Measurements from ENCODE around the gene AP5Z1.
A peak's percentile ranks its signal among the peaks of the same experiment; 100 is the strongest.

AP5Z1 gene, protein sequence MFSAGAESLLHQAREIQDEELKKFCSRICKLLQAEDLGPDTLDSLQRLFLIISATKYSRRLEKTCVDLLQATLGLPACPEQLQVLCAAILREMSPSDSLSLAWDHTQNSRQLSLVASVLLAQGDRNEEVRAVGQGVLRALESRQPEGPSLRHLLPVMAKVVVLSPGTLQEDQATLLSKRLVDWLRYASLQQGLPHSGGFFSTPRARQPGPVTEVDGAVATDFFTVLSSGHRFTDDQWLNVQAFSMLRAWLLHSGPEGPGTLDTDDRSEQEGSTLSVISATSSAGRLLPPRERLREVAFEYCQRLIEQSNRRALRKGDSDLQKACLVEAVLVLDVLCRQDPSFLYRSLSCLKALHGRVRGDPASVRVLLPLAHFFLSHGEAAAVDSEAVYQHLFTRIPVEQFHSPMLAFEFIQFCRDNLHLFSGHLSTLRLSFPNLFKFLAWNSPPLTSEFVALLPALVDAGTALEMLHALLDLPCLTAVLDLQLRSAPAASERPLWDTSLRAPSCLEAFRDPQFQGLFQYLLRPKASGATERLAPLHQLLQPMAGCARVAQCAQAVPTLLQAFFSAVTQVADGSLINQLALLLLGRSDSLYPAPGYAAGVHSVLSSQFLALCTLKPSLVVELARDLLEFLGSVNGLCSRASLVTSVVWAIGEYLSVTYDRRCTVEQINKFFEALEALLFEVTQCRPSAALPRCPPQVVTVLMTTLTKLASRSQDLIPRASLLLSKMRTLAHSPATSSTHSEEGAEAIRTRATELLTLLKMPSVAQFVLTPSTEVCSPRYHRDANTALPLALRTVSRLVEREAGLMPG

DNA sequence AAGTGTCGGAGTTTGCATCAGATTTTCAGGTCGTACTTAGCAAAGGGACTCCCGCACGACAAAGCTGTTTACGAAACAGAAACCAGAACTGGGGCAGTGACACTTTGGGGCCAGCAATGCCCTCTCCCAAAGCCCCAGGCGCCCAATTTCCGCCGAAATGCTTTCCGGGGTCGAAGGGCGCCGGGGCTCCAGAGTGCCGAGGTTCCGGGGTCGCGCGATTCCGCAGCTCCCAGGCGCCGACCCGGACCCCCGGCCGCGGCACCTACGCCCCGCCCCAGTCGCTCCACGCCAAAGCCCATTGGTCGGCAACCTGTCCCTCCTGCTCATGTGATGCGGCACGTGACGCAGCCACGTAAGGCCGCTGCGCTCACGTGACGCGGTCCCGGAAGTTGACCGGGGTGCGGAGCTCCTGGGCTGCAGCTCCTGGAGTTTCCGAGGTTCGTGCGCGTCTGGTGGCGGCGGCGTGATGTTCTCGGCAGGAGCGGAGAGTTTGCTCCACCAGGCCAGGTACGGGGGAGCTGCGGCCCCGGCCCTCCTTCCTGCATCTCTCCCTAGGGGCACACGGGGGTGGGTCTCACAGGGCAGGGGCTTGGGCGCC, at the start of gene AP5Z1:
Gene AP5Z1 (plus strand): TSS at position 374 of the 598 bp plus-strand sequence. CDS start 93 bp downstream, at position 467.
- peak; percentile 96 for DNase-seq (ENCODE audit: low read depth)

DNA sequence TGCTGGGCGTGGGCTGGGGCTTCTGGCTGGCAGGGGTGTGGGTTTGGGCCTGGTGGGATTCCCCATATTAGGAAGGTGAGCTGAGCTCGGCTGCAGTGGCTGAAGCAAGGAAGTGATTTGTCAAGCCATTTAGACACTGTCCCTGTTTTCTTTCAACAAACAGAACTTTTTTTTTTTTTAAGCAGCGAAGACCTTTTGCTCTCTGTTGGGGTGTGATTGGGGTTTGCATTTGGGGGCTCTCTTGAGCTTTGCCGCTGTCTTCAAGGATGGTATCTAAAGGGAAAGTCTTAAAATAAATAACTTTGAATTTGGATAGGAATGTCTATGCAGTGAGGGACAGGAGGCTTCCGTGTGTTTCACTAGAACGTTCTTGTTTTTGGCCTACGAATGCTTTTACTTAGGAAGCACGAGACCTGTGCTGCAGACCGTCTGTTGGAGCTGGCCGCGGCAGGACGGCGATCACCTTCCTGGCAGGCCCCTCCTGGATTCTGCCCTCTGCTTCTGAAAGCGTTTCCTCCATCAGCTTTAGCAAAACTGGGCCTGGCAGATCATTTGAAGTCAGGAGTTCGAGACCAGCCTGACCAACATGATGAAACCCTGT, 49.5 kb upstream of the AP5Z1 start:
- DNase-seq (ENCODE audit: low read depth) = no peak

DNA sequence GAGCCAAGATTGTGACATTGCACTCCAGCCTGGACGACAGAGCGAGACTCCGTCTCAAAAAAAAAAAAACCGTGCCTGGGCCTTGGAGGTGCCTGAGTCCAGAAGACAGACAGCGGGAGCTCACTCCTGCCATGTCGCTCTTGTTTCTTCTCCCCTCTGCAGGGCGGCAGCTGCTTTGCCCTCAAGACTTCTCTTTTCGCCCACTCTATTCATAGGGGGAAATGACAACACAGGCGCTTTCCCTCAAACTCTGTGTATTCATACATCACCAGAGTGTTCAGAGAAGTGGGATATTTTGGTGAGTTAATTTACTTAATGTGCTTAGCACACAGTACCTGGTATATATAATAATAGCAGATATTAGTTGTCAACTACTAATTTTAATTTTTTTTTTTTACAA, 48.9 kb upstream of the AP5Z1 start:
- DNase-seq (ENCODE audit: low read depth) = no peak

DNA sequence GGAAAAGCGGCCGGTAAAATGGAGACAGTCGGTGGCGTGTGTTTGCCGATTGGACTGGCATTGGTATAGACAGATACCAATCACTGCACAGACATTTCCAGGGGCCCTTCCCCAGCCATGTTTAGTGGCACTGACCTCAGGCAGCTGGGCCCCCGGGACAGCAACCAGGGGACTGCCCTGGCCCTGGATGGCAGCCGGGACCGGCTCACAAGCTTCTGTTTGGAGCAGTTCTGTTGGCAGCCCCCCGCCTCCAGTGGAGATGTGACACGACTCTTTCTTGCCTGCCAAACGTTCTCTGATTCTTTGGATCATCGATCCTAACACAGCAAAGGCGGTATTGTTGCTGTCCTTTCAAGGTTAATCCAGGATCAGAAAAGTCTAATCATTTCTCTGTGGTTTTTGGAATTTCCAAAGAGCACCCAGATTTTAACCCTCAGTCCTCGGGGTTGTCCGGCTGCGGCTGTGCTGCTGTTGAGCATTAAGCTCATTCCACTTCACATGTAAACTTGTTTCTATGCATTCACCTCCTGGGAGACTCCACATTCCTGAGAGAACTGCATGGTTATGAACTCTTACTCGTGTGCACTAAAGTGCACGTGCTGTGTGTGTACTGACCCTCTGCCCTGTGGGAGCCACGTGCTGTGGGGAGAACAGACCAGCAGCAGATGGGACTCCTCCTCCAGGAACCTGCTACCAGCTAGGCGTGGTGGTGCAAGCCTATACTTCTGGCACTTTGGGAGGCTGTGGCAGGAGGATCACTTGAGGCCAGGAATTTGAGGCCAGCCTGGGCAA, 47.3 kb upstream of the AP5Z1 start:
- no peak for DNase-seq (ENCODE audit: low read depth)

DNA sequence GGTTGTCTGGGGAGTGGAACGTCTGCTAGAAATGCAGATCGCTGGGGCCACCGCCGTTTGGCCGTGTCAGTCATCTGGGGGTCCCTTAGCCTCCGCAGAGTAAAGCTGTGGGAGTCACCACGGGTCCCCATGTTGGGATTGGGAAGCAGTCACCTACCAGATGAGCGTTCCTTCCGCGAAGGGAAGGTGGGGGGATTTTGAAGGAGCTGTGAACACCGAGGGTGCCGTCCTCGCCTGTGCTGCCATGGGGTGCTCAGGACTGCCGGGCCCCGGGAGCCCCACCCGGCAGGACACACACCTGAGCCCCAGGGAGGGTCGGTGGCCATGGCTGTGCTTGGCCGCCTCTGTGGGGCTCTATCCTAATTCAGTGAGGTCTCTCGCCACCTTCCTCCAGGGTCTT, 46.2 kb upstream of the AP5Z1 start:
- DNase-seq (ENCODE audit: low read depth) = no peak

DNA sequence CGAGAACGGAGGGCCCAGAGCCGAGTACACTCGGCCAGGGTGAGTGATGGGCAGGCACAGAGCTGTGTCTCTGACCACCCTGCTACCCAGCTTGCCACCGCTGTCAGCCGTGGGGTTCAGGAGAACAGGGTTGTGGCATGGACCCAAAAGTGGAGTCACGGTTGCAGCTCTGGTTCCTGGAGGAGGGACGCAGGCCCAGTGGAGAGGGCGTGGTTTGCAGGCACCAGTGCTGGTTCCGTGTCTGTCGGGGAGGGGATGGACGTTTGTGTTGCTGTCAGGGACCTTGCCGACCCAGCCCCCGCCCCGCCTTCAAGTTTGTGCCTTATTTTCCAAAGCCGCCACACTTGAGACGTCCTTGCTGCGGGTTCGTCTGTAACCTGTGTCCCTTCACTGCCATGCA, 45.1 kb upstream of the AP5Z1 start:
- no peak for DNase-seq (ENCODE audit: low read depth)

DNA sequence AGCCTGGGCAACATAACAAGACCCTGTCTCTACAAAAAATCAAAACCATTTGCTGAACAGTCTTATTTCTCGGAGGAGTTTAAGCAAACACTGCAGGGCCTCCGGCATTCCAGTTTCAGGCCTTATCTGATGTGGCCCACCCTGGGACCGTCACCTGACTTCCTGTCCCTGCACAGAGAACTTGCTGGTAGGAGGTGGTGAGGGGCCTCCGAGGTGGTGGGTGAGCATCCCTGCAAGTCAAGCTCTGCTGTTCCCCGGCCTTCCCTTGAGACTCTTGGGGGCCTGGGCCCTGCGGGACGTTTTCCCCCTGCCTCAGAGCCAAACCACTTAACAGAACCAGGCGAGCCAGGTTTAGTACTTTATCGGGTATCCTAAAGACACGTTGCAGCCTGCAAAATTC, 44.5 kb upstream of the AP5Z1 start:
- no peak for DNase-seq (ENCODE audit: low read depth)

DNA sequence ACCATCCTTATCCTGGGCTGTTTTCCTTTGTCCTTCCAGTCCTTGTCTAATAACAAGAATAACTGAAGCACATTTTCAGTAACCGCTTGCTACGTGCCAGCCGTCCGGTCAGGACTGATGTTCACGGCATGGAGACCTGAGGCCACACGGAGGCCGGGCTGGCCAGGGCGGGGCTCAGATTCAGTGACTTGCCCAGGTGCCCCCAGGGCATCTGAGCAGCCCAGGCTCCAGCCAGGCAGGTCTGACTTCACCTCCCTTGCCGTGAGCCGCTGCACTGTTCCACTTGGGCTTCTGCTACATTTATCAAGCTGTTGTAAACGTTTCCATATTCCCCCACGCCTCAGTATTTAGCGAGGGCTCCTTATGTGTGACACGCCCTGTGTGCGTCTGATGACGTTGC, 43.6 kb upstream of the AP5Z1 start:
- no peak for DNase-seq (ENCODE audit: low read depth)

DNA sequence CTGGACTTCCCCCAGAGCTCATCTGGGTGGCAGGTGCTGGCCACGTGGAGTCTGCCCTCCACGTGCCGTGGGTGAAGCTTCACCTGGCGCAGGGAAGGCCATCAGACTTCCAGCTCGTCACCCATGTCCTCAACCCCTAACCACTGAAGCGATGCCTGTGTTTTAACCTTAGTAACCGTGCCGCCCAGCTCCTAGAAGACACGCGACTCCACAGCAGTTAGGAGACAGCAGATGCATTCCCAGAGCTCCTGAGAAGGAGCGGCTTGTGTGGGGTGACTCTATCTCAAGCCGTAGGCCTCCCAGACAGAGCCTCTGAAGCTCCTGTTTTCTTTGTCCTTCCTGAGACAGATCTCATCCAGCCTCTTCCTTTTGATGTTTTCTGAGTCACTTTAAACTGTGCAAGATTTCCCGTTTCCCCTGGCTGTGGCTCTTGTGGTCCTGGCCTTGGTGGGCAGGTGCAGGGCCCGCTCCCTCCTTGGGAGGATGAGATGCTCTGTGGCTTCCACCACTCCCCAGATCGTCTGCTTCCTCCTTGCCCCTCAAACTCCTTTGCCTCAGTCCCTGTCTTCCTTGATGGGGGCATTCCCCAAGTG, 41.4 kb upstream of the AP5Z1 start:
- DNase-seq (ENCODE audit: low read depth) = no peak

DNA sequence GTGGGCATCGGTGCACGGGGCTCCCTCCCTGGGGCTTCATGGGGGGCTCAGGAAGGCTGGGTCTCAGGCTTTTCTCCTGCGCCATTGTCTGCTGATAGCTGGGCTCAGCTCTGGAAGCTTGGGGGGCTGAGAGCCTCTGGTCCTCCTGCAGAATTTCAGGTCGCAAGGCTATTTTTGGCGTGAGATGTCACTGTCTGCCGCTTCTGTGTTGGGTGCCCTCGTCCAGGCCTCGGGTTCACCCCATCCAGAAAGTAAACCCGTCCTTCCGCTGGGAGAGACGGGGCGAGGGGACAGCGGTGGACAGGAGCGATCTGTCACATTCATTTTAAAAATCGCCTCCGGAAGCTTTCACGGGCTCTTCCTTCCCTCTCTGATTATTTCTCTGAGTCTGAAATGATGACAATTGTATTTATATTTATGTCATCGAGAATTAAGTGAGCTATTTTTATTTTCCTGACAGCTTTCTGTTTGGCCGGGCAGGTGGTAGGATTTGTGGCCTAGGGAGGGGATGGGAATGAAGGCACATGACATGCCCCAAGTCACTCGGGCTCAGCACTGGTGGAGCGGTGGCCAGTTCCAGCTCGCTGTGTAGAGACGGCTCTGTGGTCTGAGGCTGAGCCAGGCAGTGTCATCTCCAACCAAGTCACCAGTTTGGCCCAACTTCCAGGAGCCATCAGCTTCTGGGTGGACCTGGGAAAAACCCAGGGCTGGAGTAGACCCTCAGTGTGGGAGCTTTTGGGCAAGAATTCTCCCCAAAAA, 40.7 kb upstream of the AP5Z1 start:
- no peak for DNase-seq (ENCODE audit: low read depth)

DNA sequence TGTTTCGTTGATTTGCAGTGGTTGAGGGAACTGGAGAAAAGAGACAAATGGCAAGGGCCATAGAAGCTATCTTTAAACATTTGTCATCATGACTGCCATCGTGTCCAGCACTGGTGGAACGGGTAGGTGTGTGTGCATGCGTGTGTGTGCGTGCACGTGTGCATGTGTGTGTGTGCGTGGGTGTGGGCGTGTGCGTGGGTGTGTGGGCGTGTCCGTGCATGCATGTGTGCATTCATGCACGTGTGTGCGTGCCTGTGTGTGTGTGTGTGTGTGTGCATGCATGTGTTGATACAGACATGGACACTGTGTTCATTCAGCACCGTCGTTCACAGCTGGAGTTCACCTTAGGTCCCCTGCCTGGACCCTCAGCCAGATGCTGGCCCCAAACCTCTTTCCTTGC, 38.1 kb upstream of the AP5Z1 start:
- DNase-seq (ENCODE audit: low read depth) = no peak

DNA sequence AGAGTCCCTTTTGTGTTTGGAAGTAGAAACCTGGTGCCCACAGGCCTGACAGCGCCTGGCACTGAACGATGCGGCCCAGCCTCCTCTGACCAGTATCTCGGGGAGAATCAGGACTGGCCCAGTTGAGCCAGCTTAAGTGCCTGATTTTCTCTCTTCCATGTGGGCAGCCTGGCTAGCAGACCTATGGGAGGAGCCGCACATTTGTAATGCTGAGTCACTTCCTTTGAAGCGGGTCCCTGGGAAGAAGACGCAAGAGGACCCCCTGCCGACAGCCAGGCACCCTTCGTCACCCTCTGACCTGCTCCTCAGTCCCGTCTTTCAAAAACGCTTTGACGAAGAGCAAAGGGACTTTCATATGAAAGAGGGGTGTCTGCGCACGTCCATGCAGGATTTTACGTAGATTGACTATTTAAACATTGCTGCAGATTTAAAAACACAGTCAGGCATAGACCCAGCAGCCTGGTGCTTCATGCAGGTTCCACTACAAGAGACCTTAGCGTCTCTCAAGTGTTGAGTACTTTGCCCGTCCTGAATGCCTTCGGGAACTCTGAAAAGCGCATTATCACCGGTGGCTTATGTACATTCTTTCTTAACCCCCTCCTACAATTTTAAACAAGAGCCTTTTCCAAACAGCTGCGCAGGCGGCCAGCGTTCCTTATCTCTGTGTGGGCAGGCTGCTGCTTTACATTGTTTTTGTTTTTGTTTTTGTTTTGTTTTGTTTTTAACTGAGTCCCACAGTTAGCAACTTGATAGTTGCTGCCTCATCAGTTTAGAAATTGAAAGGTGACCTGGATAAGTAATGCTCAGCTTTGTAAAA, 36.5 kb upstream of the AP5Z1 start:
- peak; percentile 77 for DNase-seq (ENCODE audit: low read depth)

DNA sequence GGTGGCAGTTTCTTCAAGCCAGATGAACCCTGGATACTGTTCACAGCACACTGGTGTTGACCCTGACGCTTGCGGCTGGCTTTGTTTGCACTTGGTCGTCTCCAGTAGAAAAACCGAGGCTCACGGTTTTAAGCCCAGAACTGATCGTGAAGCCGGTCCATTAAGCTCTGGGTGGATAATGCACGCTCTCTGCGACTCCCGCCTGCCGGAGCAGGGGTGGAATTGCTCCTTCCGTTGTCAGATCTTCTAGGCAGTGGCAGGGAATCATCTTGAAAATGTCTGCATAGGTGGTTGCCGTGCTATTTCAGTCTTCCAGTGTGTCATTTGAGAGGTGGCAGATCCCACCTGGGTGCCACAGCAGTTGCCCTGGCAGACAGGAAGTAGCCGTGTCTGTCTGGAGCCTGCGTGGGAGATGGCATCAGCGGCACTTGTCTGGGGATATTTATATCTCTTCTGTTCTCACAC, 35.9 kb upstream of the AP5Z1 start:
- no peak for DNase-seq (ENCODE audit: low read depth)

DNA sequence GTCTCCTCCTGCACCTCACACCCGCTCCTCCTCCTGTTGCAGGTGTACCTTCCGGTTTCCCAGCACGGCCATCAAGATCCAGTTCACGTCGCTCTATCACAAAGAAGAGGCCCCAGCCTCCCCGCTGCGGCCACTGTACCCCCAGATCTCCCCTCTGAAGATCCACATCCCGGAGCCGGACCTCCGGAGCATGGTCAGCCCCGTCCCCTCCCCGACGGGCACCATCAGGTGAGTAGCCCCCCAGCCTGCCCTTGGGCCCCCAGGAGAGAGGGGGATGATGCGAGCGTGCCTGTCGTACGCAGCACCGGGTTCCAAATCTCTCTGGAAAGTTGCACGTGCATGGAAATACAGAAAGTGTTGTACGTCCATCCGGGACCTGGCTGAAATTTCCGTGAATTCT, 34.6 kb upstream of the AP5Z1 start:
- no peak for DNase-seq (ENCODE audit: low read depth)

DNA sequence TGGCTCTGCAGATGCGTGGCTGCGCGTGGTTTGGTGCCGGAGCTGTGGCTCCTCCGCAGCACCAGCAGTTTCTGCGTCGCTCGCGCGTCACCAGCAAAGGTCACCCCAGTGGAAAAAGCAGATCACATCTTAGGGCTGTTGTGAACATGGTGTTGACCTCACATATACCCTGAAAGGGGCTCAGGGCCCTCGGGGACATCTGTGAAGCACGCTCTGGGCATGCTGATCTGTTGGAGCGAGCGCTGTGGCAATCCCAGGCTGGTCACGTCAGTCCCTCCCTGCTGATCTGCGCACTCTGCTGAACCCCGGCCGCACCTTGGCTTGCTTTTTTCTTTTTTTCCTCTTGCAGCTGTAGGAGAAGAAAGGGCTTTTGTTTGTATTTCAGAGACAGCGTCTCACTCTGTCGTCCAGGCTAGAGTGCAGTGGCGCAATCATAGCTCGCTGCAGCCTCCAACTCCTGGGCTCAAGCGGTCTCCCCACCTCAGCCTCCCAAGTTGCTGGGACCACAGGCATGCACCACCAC, 33.3 kb upstream of the AP5Z1 start:
- DNase-seq (ENCODE audit: low read depth) = no peak

DNA sequence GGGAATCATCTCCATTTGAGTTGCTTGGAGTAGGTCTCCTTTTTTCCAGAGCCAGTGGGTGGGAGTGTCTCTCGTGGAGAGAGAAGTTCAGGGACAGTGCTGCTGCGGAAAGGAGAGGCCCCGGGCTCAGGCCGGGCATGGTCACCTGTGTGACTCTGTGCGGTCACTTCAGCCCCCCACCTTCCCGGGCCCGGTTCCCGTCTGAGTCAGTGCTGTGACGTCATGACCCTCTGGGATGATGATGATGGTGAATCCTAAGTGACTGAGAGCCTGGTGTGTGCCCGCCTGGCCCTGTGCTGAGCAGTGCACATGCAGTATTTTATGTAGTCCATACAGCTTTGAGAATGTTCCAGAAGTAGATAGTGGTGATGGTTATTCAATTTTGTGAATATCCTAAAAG, 32.6 kb upstream of the AP5Z1 start:
- no peak for DNase-seq (ENCODE audit: low read depth)

DNA sequence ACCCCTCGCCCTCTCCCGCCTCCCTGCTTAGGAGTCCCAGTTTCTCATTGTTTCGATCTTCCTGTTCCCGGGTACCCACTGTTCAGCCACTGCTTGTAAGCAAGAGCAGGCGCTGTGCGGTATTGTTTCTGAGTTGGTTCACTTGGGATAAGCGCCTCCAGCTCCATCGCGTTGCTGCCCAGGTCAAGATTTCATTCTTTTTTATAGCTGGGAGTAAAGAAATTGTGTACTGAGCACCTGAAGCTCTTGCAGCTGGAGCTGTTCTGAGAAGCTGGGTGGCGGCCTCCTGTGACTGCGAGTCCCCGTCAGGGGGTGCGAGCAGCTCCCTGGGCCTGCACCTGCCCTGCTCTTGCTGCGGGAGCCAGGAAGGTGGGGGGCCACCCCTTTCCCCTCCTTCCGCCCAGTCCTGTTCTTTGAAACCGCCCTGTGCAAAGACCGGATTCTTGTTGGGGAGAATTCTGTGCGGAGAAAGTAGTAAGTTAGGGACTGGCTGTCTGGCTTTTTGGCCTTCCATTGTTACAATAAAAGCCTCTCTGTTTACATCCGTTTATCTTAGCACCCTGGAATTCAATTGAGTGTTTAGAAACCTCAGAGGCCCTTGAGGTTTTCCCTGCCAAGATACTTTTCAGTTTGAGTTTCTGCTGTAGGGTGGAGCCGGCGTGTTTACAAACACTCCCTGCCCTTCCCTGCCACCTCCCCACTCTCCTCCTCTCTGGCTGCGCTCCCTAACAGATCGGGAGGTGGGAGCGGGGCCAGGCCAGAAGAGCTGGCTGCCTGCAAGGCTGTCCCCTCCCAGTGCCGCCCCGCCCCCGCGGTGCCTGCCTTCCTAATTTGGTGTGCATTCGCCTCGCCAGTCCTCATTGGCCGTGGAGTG, 30.8 kb upstream of the AP5Z1 start:
- peak; percentile 100 for DNase-seq (ENCODE audit: low read depth)

DNA sequence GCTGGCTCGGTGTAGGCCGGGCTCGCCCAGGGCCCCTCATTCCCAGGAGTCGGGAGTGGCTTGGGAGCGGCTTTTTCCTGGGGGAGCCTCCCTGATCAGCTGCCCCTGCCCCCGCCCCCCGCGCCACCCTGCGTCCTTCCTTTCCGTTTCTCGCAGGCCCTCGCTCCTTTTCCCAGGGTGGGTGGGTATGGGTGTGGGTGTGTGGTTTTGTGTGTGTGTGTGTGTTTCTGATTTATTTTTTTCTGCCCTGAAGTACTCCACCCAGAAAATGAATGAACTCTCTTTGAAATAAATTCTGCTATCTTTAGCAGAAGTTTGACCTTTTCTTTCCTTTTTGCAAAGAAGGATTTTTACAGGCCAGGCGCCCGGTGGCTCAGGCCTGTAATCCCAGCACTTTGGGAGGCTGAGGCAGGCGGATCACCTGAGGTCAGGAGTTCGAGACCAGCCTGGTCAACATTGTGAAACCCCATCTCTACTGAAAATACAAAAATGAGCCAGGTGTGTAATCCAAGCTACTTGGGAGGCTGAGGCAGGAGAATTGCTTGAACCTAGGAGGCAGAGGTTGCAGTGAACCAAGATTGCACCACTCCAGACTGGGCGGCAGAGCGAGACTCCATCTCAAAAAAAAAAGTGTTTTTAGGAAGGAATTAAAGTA, 30.0 kb upstream of the AP5Z1 start:
- no peak for DNase-seq (ENCODE audit: low read depth)

All from fibroblast of gingiva (primary cell).